Memory B cell (primary cell): Measurements from ENCODE around the gene AGR3.
"Not testable (repeated sequence)": the region's sequence is repeated elsewhere in the genome, so short reads cannot be mapped to it uniquely, and the experiment has no call there.

Experiments used
- ATAC-seq: fragments of 150-1000 bp; cut with Tn5 transposase; 2 replicates; pipeline ENCODE4 v1.10.0; 2021; ENCODE audit warnings: low read depth, mild to moderate bottlenecking, moderate library complexity
- DNase-seq, 2 donors: peaks; one replicate each; pipeline ENCODE4 v3.0.0; 2022; ENCODE audit warnings: low spot score in 2 of 2
- H3K27ac Mint-ChIP-seq: one replicate; pipeline ENCODE4 v1.8.0; 2022; ENCODE audit warnings: mild to moderate bottlenecking, moderate library complexity, mixed read lengths
- H3K27me3 Mint-ChIP-seq: one replicate; pipeline ENCODE4 v1.8.0; 2022; ENCODE audit warnings: mixed read lengths
- H3K36me3 Mint-ChIP-seq: one replicate; pipeline ENCODE4 v1.8.0; 2022; ENCODE audit warnings: mild to moderate bottlenecking, mixed read lengths
- H3K4me1 Mint-ChIP-seq: one replicate; pipeline ENCODE4 v1.8.0; 2022; ENCODE audit warnings: mixed read lengths
- H3K4me3 Mint-ChIP-seq: one replicate; pipeline ENCODE4 v1.8.0; 2022; ENCODE audit warnings: mild to moderate bottlenecking, moderate library complexity, mixed read lengths
- H3K9me3 Mint-ChIP-seq: one replicate; pipeline ENCODE4 v1.8.0; 2022; ENCODE audit warnings: mixed read lengths

The AGR3 gene

DNA sequence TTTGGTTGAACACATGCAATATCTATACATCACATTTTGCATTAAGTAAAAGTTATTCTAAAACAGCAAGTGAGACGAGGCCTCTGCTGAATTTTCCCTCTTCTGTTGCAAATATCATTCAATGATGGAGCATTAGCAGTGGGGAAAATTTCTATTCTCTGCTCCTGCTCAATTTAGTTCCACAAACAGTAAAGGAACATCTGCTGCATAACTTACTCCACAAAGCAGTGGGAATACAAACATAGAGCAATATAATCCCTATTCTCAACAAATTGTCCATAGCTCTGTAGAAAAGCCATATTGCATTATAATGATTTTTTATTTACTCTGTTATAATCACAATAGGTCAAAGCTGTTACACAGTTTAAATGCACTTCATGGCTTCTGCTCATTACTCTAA is 5.9 kb downstream of the AGR3 start:
- no peak for DNase-seq
- Mint-ChIP-seq H3K27ac (no peak overlapping the region), H3K36me3 (no peaks in the 10 kb centered on the region), H3K4me3 (no peak overlapping the region), H3K9me3 (peaks cover 6% of the 10 kb centered on the region), H3K4me1 (no peaks in the 10 kb centered on the region), H3K27me3 (peaks cover 1% of the 10 kb centered on the region)
- no peak for ATAC-seq

DNA sequence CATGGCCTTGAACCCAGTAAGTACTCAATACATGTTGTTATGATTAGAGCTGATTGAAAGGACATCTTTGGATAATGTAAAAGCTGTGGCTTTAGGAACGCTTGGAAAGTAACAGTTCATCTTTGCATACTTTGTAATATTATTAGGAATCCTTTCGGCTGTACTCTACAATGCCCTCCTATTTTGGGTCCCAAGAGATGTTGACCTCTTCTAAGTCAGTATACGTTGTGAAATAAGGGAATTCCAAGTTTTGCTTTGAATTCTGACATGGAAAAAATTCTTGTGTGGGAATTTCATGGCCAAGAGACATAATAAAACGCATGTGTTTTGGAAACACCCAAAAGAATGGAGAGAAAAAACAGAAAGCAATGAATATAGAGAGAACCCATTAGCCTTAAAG is 7.7 kb downstream of the AGR3 start:
- Mint-ChIP-seq H3K4me3 (no peak overlapping the region), H3K27me3 (peaks cover 1% of the 10 kb centered on the region), H3K9me3 (peaks cover 6% of the 10 kb centered on the region), H3K4me1 (no peaks in the 10 kb centered on the region), H3K27ac (no peak overlapping the region), H3K36me3 (no peaks in the 10 kb centered on the region)
- no peak for ATAC-seq
- no peak for DNase-seq

GRCh38 chr7:16867328-16867727 is 14.5 kb downstream of the AGR3 start:
- H3K36me3 Mint-ChIP-seq = no peaks in the 10 kb centered on the region
- no peaks in the 10 kb centered on the region for H3K4me1 Mint-ChIP-seq
- ATAC-seq = no peak
- DNase-seq = no peak
- H3K27me3 Mint-ChIP-seq = peaks cover 1% of the 10 kb centered on the region
- H3K4me3 Mint-ChIP-seq = no peak overlapping the region
- no peak overlapping the region for H3K27ac Mint-ChIP-seq
- H3K9me3 Mint-ChIP-seq = peaks cover 2% of the 10 kb centered on the region

GRCh38 chr7:16853189-16853588 is 28.6 kb downstream of the AGR3 start:
- H3K4me1 Mint-ChIP-seq = peaks cover 17% of the 10 kb centered on the region
- not testable (repeated sequence) for H3K9me3 Mint-ChIP-seq, H3K27ac Mint-ChIP-seq, DNase-seq, H3K36me3 Mint-ChIP-seq, ATAC-seq, H3K4me3 Mint-ChIP-seq, H3K27me3 Mint-ChIP-seq

- ATAC-seq (peak; percentile 89), DNase-seq (peak in 1 of 2 donors; percentile 15)
- peaks cover 1% of the 10 kb centered on the region for H3K27me3 Mint-ChIP-seq
- H3K27ac Mint-ChIP-seq = peak overlapping the region; percentile 49
- H3K36me3 Mint-ChIP-seq = no peaks in the 10 kb centered on the region
- peaks cover 17% of the 10 kb centered on the region for H3K4me1 Mint-ChIP-seq
- no peaks in the 10 kb centered on the region for H3K9me3 Mint-ChIP-seq
- H3K4me3 Mint-ChIP-seq = peak overlapping the region; percentile 71
Measured at GRCh38 chr7:16851829-16852228, 30.0 kb downstream of the AGR3 start.

GRCh38 chr7:16850614-16851466 is 30.9 kb downstream of the AGR3 start:
- Mint-ChIP-seq H3K4me3 (peak overlapping the region; percentile 71), H3K9me3 (no peaks in the 10 kb centered on the region), H3K27ac (no peak overlapping the region), H3K4me1 (peaks cover 17% of the 10 kb centered on the region), H3K27me3 (peaks cover 1% of the 10 kb centered on the region), H3K36me3 (no peaks in the 10 kb centered on the region)
- peak in 1 of 2 donors; percentile 3 for DNase-seq
- peak; percentile 60 for ATAC-seq

DNA sequence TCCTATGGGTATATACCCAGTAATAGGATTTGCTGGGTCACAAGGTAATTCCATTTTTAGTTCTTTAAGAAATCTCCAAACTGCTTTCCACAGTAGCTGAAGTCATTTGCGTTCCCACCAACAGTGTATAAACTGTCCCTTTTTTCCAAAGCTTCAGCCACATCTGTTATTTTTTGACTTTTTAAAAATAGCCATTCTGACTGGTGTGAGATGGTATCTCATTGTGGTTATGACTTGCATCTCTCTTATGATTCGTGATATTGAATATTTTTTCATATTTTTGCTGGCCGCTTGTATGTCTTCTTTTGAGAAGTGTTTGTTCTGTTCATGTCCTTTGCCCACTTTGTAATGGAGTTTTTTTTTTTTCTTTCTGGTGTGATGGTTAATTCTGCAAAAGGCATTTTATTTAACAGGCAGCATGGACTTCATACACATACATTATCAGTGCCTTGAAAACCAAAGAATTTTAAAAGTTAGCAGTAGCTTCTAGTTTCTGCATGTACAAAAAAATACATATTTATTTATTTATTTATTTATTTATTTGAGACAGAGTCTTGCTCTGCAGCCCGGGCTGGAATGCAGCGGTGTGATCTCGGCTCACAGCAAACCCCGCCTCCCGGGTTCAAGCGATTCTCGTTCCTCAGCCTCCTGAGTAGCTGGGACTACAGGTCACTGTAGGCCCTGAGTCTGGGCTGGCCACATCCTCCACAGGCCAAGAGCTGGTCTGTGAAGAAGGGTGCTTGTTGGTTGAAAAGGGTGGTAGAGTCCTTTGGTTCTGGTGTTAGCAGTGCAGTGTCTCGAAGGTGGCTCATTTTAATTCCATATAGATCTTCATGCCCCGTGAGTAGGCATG is 32.3 kb downstream of the AGR3 start:
- no peaks in the 10 kb centered on the region for H3K36me3 Mint-ChIP-seq
- H3K4me1 Mint-ChIP-seq = peaks cover 17% of the 10 kb centered on the region
- peaks cover 4% of the 10 kb centered on the region for H3K27me3 Mint-ChIP-seq
- no peak overlapping the region for H3K27ac Mint-ChIP-seq
- H3K9me3 Mint-ChIP-seq = no peaks in the 10 kb centered on the region
- no peak overlapping the region for H3K4me3 Mint-ChIP-seq
- DNase-seq = no peak
- ATAC-seq = no peak

- Mint-ChIP-seq H3K9me3 (no peaks in the 10 kb centered on the region), H3K4me1 (peaks cover 17% of the 10 kb centered on the region), H3K4me3 (no peak overlapping the region), H3K27ac (no peak overlapping the region), H3K27me3 (peaks cover 4% of the 10 kb centered on the region), H3K36me3 (no peaks in the 10 kb centered on the region)
- DNase-seq (no peak), ATAC-seq (no peak)
Measured at GRCh38 chr7:16847381-16847860, 34.4 kb downstream of the AGR3 start.

DNA sequence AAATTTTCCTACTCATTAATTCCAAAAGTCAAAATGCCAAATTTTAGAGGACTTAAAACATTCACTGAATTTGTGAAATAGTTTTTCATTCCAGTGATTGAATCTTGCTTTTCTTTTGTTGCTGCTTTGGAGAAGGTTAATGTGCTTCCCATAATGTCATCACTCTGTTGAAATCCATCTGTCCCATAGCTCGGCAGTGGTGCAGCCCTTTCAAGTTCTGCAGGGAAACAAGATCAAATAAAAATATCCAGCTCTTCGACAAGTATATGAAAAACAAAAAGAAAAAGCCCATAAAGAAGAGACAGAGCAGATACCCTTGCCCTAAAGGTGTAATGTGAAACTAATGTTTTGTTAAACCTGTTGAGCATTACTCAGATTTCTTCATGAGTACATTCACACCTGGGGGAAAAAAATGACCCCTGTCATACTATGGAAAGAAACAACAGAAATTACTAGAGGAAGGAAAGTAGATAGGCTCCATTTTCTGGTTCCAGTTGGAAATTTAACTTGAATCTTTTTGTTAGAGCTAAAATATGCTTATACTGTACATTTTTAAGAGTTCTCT is 35.1 kb downstream of the AGR3 start:
- ATAC-seq = no peak
- Mint-ChIP-seq H3K27ac (no peak overlapping the region), H3K4me3 (no peak overlapping the region), H3K4me1 (peaks cover 10% of the 10 kb centered on the region), H3K36me3 (no peaks in the 10 kb centered on the region), H3K27me3 (peaks cover 4% of the 10 kb centered on the region), H3K9me3 (no peaks in the 10 kb centered on the region)
- DNase-seq = no peak

DNA sequence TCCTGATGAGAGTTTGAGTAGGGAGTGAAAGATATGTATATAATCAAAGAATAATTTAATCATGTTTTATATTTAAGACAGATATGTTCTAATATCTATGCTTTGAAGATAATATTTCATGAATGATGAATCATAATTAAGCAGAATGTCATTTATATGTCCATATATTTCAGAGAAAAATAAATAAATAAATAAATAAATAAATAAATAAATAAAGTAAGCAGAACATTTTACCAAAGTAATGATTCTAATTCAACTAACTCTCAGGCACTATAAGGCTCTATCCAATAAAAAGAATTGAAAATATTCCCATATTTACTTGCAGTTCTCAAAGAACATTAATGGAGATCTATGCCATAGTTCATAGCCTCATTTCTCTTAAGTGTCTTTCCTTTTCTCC is 36.0 kb downstream of the AGR3 start:
- H3K27ac Mint-ChIP-seq = no peak overlapping the region
- peaks cover 4% of the 10 kb centered on the region for H3K27me3 Mint-ChIP-seq
- no peak overlapping the region for H3K4me3 Mint-ChIP-seq
- ATAC-seq = no peak
- no peak for DNase-seq
- no peaks in the 10 kb centered on the region for H3K9me3 Mint-ChIP-seq
- H3K36me3 Mint-ChIP-seq = no peaks in the 10 kb centered on the region
- H3K4me1 Mint-ChIP-seq = peaks cover 6% of the 10 kb centered on the region

DNA sequence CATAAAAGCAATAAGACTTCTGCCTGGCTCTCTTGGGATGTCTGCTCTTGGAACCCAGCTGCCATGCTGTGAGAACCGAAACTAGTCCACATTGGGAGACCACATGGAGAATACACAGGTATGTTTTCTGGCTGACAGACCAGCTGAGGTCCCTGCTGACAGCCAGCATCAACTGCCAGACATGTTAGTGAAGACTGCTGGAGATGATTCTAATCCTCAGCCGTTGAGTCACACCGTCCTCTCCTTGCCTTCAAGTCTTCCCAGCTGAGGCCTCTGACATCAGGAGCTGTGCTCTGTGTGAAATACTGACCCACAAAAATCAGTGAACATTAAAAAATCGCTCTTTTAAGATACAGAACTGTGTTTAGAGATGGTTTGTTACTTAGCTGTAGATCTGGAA is 40.1 kb downstream of the AGR3 start:
- no peak for DNase-seq
- H3K27me3 Mint-ChIP-seq = peaks cover 3% of the 10 kb centered on the region
- H3K27ac Mint-ChIP-seq = no peak overlapping the region
- H3K9me3 Mint-ChIP-seq = no peaks in the 10 kb centered on the region
- no peaks in the 10 kb centered on the region for H3K36me3 Mint-ChIP-seq
- H3K4me3 Mint-ChIP-seq = no peak overlapping the region
- ATAC-seq = no peak
- H3K4me1 Mint-ChIP-seq = peaks cover 12% of the 10 kb centered on the region

DNA sequence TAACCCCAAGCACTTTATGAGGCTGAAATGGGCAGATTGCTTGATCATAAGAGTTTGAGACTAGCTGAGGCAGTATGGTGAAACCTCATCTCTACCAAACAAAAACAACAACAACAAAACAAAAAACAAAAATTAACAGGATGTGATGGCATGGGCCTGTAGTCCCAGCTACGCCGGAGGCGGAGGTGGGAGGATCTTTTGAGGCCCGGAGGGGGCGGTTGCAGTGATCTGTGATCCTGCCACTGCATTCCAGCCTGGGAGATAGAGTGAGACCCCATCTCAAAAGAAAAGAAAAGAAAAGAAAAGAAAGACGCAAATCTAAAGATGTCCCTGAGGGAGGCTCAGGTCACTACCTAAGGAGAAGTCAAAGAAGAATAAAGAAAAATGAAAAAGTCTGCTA is 41.7 kb downstream of the AGR3 start:
- ATAC-seq (no peak), DNase-seq (no peak)
- Mint-ChIP-seq H3K4me3 (no peak overlapping the region), H3K27me3 (no peaks in the 10 kb centered on the region), H3K4me1 (peaks cover 12% of the 10 kb centered on the region), H3K27ac (no peak overlapping the region), H3K9me3 (no peaks in the 10 kb centered on the region), H3K36me3 (no peaks in the 10 kb centered on the region)

- no peak overlapping the region for H3K4me3 Mint-ChIP-seq
- no peaks in the 10 kb centered on the region for H3K27me3 Mint-ChIP-seq
- ATAC-seq (no peak), DNase-seq (no peak)
- H3K4me1 Mint-ChIP-seq = peaks cover 12% of the 10 kb centered on the region
- no peak overlapping the region for H3K27ac Mint-ChIP-seq
- H3K36me3 Mint-ChIP-seq = no peaks in the 10 kb centered on the region
- no peaks in the 10 kb centered on the region for H3K9me3 Mint-ChIP-seq
Measured at GRCh38 chr7:16839646-16840045, 42.1 kb downstream of the AGR3 start.

DNA sequence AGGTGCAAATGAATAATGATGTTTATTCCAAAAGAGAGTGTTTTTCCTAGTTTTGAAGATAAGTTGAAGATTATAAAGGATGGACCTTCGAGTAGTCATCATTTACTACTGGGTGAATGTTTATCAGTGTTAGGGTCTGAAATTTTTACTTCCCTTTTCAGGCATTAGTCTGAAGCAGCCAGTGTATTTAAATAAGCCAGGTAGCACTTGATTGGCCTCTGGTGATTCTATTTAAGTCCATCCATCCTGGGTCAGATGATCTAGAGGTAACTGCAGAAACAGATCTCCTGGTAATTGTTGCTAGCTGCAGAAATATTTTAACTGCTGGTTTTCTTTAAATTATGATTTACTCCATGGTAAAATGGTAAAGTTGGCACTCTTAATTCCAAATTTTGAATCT is 42.9 kb downstream of the AGR3 start:
- ATAC-seq = peak; percentile 80
- Mint-ChIP-seq H3K27me3 (no peaks in the 10 kb centered on the region), H3K9me3 (no peaks in the 10 kb centered on the region), H3K4me3 (no peak overlapping the region), H3K36me3 (no peaks in the 10 kb centered on the region), H3K27ac (peak overlapping the region; percentile 14), H3K4me1 (peaks cover 12% of the 10 kb centered on the region)
- DNase-seq = no peak
